RWPE2 (cell line): Measurements from ENCODE around the gene PCGF3.

Experiments
- ATAC-seq: fragments of 200-7000 bp; cut with Tn5 transposase; 3 replicates; pipeline ENCODE4 v1.9.1; 2021; ENCODE audit warnings: low read depth
- DNase-seq: peaks from one replicate; pipeline ENCODE4 v3.0.0-alpha.2; 2020; ENCODE audit warnings: low spot score
- H3K27ac ChIP-seq: fragments of 450-650 bp; 2 replicates; pipeline ENCODE4 v1.5.1; 2017; ENCODE audit warnings: mild to moderate bottlenecking; ENCODE audit not compliant: poor library complexity, severe bottlenecking
- H3K27me3 ChIP-seq: fragments of 250-450 bp; sonication (Bioruptor Pico); 2 replicates; pipeline ENCODE4 v1.5.1; 2021; ENCODE audit warnings: mild to moderate bottlenecking, moderate library complexity; ENCODE audit not compliant: insufficient read depth, poor library complexity, severe bottlenecking
- H3K36me3 ChIP-seq: fragments of 250-450 bp; sonication (Bioruptor Pico); 2 replicates; pipeline ENCODE4 v1.5.1; 2020; ENCODE audit warnings: low read depth, mild to moderate bottlenecking, moderate library complexity
- H3K4me1 ChIP-seq: fragments of 250-450 bp; sonication (Bioruptor Pico); 2 replicates; pipeline ENCODE4 v1.5.1; 2021; ENCODE audit warnings: mild to moderate bottlenecking, moderate library complexity; ENCODE audit not compliant: insufficient read depth, poor library complexity, severe bottlenecking
- H3K4me3 ChIP-seq: fragments of 250-450 bp; sonication (Bioruptor Pico); 2 replicates; pipeline ENCODE4 v1.5.1; 2021; ENCODE audit warnings: mild to moderate bottlenecking, moderate library complexity; ENCODE audit not compliant: severe bottlenecking
- H3K9me3 ChIP-seq: fragments of 250-450 bp; sonication (Bioruptor Pico); 2 replicates; pipeline ENCODE4 v1.5.1; 2021; ENCODE audit warnings: mild to moderate bottlenecking, moderate library complexity; ENCODE audit not compliant: severe bottlenecking
- TF ChIP-seq, protein P1 (sequence below): fragments of 450-650 bp; IDR thresholded peaks from one replicate; pipeline ENCODE4 v1.5.1; 2017; ENCODE audit warnings: mild to moderate bottlenecking, moderate library complexity; ENCODE audit not compliant: poor library complexity, severe bottlenecking

Gene PCGF3

DNA sequence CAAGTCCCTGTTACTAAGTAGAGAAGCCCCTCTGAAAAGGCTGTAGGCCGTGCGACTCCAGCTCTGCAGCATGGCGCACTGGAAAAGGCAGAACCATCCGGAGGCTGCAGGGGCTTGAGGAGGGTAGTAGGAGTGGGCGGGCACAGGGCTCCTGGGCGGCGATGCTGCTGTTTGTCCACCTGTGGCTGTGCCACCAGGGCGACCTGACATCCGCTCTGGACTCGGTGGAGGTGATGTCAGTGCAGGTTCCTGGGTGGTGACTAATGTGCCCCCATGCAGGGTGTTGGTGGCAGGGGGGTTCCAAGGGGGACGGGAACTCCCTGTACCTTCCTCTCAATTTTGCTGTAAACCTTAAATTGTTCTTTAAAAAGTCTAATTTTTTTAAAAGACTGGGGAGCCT is 58.3 kb downstream of the PCGF3 start:
- DNase-seq (no peak), ATAC-seq (no peak)
- TF ChIP-seq, protein P1, sequence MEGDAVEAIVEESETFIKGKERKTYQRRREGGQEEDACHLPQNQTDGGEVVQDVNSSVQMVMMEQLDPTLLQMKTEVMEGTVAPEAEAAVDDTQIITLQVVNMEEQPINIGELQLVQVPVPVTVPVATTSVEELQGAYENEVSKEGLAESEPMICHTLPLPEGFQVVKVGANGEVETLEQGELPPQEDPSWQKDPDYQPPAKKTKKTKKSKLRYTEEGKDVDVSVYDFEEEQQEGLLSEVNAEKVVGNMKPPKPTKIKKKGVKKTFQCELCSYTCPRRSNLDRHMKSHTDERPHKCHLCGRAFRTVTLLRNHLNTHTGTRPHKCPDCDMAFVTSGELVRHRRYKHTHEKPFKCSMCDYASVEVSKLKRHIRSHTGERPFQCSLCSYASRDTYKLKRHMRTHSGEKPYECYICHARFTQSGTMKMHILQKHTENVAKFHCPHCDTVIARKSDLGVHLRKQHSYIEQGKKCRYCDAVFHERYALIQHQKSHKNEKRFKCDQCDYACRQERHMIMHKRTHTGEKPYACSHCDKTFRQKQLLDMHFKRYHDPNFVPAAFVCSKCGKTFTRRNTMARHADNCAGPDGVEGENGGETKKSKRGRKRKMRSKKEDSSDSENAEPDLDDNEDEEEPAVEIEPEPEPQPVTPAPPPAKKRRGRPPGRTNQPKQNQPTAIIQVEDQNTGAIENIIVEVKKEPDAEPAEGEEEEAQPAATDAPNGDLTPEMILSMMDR, result no peak
- Histone ChIP-seq H3K4me3 (no peak overlapping the region), H3K27me3 (no peaks in the 10 kb centered on the region), H3K4me1 (peaks cover 15% of the 10 kb centered on the region), H3K9me3 (no peaks in the 10 kb centered on the region), H3K36me3 (peaks cover 52% of the 10 kb centered on the region), H3K27ac (no peak overlapping the region)

DNA sequence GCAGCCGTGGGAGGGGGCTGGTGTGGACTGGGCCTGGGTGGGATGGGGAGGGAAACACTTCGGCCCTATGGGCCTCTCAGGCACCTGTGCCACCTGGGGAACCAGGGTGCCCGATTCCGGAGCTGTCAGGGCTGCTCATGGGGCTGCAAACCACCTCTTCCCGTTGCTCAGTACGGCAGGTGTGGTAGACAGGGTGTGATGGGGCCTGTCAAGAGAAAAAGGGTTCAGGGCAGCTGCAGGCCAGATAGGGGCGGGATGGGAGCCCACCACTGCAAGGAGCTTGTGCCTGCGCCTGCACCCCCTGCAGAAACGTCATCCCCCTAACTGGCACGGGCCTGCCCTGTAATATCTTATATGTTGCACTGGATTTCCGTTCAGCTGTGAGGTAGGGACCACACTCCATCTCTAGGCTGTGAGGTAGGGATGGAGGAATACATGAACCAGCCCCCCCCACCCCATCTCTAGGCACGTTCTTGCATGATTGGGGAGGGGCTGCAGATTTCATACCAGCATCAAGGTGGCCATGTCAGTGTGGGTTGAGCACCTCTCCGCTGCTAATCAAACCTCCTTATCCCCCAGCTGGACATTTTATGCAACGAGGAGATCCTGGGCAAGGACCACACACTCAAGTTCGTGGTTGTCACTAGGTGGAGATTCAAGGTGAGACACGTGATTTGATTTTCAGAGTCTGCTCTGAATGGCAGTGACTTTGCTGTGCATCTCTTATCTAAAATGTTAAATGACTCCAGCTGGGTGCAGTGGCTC is 59.0 kb downstream of the PCGF3 start:
- Histone ChIP-seq H3K9me3 (no peaks in the 10 kb centered on the region), H3K27me3 (no peaks in the 10 kb centered on the region), H3K27ac (no peak overlapping the region), H3K36me3 (peaks cover 58% of the 10 kb centered on the region), H3K4me3 (no peak overlapping the region), H3K4me1 (peaks cover 15% of the 10 kb centered on the region)
- DNase-seq (no peak), ATAC-seq (peak; percentile 3; the same call in 2 of the 3 replicates)
- TF ChIP-seq, protein P1, result no peak

DNA sequence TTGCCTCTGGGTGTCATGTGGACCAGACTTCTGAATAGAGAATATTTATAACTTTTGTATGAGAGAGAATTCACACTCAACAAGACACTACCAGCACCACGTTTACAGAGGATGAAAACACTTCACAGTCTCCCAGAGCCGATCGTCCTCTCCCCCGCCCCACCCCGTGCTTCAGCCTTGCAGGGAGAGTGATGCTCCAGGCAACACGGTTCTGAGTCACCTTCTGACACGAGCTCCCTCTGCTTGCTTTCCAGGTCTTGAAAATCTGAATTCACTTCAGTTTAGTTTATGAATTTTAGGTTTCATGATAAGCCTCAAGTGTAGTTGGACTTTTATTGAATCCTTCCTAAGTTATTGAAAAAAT is 60.5 kb downstream of the PCGF3 start:
- ATAC-seq, result peak; percentile 77
- Histone ChIP-seq H3K36me3 (peaks cover 59% of the 10 kb centered on the region), H3K27ac (peak overlapping the region; percentile 31)

DNA sequence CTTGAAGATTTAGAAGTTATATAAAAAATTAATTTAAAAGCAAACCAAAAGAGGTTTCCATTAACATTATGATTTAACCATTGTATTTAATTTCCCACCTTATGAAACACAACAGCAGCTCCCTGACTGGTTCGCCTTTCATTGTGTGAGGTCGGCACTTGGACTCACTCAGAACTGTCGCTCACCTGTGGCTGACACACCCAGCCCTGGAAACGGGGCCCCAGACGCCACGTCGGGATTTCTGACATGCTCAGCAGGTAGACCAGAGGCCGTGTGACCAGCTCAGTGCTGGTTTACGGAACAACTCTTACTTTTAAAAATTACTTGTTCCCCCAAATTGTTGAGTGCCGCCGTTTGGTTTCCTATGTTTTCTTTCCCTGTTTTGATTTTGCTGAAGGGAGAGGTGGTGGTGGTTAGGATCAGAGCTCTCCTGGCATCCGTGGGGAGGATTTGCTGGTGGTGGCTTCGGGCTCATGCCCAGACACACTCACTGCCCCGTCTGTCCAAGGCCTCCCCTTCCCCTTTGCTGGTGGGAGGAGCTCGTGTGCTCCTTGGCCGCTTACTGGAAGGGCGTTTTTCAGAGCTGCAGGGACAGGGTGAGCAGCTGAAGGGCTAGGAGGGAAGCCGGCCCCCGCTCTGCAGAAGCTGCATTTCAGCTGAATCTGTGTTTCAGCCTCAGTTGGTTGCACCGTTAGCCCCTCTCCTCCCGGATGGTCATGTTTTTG is 61.1 kb downstream of the PCGF3 start:
- H3K4me1 ChIP-seq, result peaks cover 15% of the 10 kb centered on the region
- H3K36me3 ChIP-seq, result peaks cover 60% of the 10 kb centered on the region
- H3K4me3 ChIP-seq, result no peak overlapping the region
- peak overlapping the region; percentile 31 for H3K27ac ChIP-seq
- TF ChIP-seq, protein P1, result no peak
- H3K9me3 ChIP-seq, result no peaks in the 10 kb centered on the region
- DNase-seq (no peak), ATAC-seq (peak; percentile 10; the same call in 2 of the 3 replicates)
- no peaks in the 10 kb centered on the region for H3K27me3 ChIP-seq

More for the DNA sequence above, 60.5 kb downstream of the PCGF3 start:
- Histone ChIP-seq H3K4me3 (no peak overlapping the region), H3K9me3 (no peaks in the 10 kb centered on the region), H3K27me3 (no peaks in the 10 kb centered on the region), H3K4me1 (peaks cover 15% of the 10 kb centered on the region)
- TF ChIP-seq, protein P1, result no peak
- peak; percentile 82 for DNase-seq
